Spleen (tissue), 7 donors: ENCODE data around the gene PPP2R5D.
"Not testable (repeated sequence)": the region's sequence is repeated elsewhere in the genome, so short reads cannot be mapped to it uniquely, and the experiment has no call there.

Source experiments
- POLR2A ChIP-seq, 3 donors: fragments of 450-650 bp; IDR thresholded peaks; one replicate each; pipeline ENCODE4 v1.5.1; 2017; ENCODE audit warnings: antibody characterized with exemption in 3 of 3, mild to moderate bottlenecking in 1 of 3
- TF ChIP-seq, protein P1 (sequence below), 11 experiments: fragments of 200-600 bp in 7 of 11; fragments of 450-650 bp in 4 of 11; sonication (generic) in 4 of 11; IDR thresholded peaks in 8 of 11; conservative IDR thresholded peaks in 3 of 11; 1 replicate in 7 of 11; 2 replicates in 4 of 11; pipeline versions ENCODE4 v1.4.0 to v1.8.0; 2016 to 2021; ENCODE audit warnings: antibody characterized with exemption in 11 of 11, inconsistent platforms in 4 of 11, mild to moderate bottlenecking in 1 of 11
- donor health status: DM: no; HTN: no; CAD: no; lungs with moderate emphysema.
- donor health status: DM: no; HTN: no; CAD: no.
- donor health status: DM: no; HTN: no; CAD: no.

DNA sequence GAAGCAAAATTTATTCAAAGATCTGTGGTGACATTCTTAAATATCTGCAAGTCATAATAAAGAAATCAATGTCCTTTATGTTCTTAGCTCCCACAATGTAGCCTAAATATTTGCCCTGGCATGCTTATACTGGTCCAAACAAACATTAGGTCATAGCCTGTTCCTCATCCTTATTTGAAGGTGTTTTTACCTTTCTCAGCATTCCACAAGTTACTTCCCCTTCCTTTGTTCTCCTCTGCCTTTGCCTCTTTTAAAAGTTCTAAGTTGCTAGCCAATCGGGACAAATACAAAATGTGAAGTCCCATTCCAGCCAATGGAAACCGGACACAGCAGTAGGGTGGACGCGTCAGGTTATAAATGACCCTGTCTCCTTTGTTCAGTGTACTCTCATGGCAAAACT lies 30.0 kb upstream of the PPP2R5D start:
- TF ChIP-seq POLR2A (IDR thresholded peaks at IDR 0.05) = not testable (repeated sequence)
- TF ChIP-seq, protein P1, sequence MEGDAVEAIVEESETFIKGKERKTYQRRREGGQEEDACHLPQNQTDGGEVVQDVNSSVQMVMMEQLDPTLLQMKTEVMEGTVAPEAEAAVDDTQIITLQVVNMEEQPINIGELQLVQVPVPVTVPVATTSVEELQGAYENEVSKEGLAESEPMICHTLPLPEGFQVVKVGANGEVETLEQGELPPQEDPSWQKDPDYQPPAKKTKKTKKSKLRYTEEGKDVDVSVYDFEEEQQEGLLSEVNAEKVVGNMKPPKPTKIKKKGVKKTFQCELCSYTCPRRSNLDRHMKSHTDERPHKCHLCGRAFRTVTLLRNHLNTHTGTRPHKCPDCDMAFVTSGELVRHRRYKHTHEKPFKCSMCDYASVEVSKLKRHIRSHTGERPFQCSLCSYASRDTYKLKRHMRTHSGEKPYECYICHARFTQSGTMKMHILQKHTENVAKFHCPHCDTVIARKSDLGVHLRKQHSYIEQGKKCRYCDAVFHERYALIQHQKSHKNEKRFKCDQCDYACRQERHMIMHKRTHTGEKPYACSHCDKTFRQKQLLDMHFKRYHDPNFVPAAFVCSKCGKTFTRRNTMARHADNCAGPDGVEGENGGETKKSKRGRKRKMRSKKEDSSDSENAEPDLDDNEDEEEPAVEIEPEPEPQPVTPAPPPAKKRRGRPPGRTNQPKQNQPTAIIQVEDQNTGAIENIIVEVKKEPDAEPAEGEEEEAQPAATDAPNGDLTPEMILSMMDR (IDR thresholded peaks at IDR 0.05 in 8 of 11, conservative IDR thresholded peaks at IDR 0.05 in 3 of 11) = not testable (repeated sequence)
